OCI-LY3 (cell line): ENCODE results near the gene MAP1B.

Experiments
- H2AFZ ChIP-seq: fragments of 200-600, 300-600 bp; shearing (Covaris generic); 2 replicates; pipeline ENCODE4 v1.6.0; 2014; ENCODE audit warnings: antibody characterized with exemption, low read depth, low read length
- H3K27ac ChIP-seq: fragments of 200-600, 300-600 bp; sonication (generic); 2 replicates; pipeline ENCODE4 v1.5.1; 2014; ENCODE audit warnings: mild to moderate bottlenecking, low read length, moderate library complexity, mixed read lengths
- H3K27me3 ChIP-seq: fragments of 200-600, 300-600 bp; sonication (generic); 2 replicates; pipeline ENCODE4 v1.6.1; 2014; ENCODE audit warnings: low read depth, low read length, mixed read lengths
- H3K36me3 ChIP-seq: fragments of 200-600, 300-600 bp; sonication (generic); replicated peaks from 2 replicates; pipeline ENCODE3; 2014; ENCODE audit warnings: low read depth, low read length, mixed read lengths
- H3K4me1 ChIP-seq: fragments of 300-600, 200-600 bp; sonication (generic); 2 replicates; pipeline ENCODE4 v1.6.1; 2014; ENCODE audit warnings: low read length, mixed read lengths
- H3K4me2 ChIP-seq: fragments of 200-600, 300-600 bp; sonication (generic); 2 replicates; pipeline ENCODE4 v1.6.1; 2014; ENCODE audit warnings: low read length, mixed read lengths
- H3K4me3 ChIP-seq: fragments of 300-600, 200-600 bp; sonication (generic); 2 replicates; pipeline ENCODE4 v1.5.1; 2014; ENCODE audit warnings: antibody characterized with exemption, mild to moderate bottlenecking, low read length, moderate library complexity
- H3K79me2 ChIP-seq: fragments of 300-600, 200-600 bp; shearing (Covaris generic); 2 replicates; pipeline ENCODE4 v1.6.1; 2014; ENCODE audit warnings: mild to moderate bottlenecking, low read length, mixed read lengths
- H3K9ac ChIP-seq: fragments of 300-600, 200-600 bp; shearing (Covaris generic); 2 replicates; pipeline ENCODE4 v1.6.0; 2014; ENCODE audit warnings: mild to moderate bottlenecking, low read length, moderate library complexity
- H3K9me3 ChIP-seq: fragments of 200-600, 300-600 bp; shearing (Covaris generic); 2 replicates; pipeline ENCODE4 v1.6.1; 2014; ENCODE audit warnings: low read length, mixed read lengths; ENCODE audit not compliant: insufficient read depth
- H4K20me1 ChIP-seq: fragments of 200-600, 300-600 bp; sonication (generic); 2 replicates; pipeline ENCODE4 v1.6.1; 2016; ENCODE audit warnings: low read length, mixed read lengths; ENCODE audit not compliant: insufficient read depth
- CTCF ChIP-seq: fragments of 200-600, 300-600 bp; sonication (generic); IDR thresholded peaks from 2 replicates; pipeline ENCODE4 v1.5.1; 2014; ENCODE audit warnings: antibody characterized with exemption, low read length, low read depth
- EZH2phosphoT487 ChIP-seq: fragments of 200-600 bp; shearing (Covaris generic); IDR thresholded peaks from 2 replicates; pipeline ENCODE4 v1.6.1; 2018; ENCODE audit warnings: antibody characterized with exemption, mixed run types, low read depth

The MAP1B gene

DNA sequence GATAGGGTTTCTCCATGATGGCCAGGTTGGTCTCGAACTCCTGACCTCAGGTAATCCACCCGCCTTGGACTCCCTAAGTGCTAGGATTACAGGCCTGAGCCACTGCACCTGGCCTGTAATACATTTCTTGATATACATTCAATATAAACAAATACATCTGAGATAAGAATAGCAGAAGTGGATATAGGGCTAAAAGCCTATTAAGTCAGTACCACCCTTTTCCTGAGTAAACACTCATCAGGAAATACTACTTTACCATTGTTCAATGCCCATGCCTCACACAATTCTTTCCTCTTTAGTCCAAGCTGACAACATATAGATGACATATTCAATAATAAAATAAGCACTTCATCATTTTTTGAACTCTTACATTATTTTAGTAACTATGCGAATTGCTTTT lies 148.0 kb downstream of the MAP1B start:
- no peaks in the 10 kb centered on the region for H3K4me1 ChIP-seq
- H3K27ac ChIP-seq = no peak overlapping the region
- H3K4me3 ChIP-seq = no peak overlapping the region
- H3K4me2 ChIP-seq = no peak overlapping the region
- TF ChIP-seq CTCF (no peak), EZH2phosphoT487 (no peak)
- H4K20me1 ChIP-seq = no peaks in the 10 kb centered on the region
- H3K9ac ChIP-seq = no peak overlapping the region
- no peaks in the 10 kb centered on the region for H3K36me3 ChIP-seq
- no peaks in the 10 kb centered on the region for H3K79me2 ChIP-seq
- H3K27me3 ChIP-seq = no peaks in the 10 kb centered on the region
- H2AFZ ChIP-seq = no peak overlapping the region
- H3K9me3 ChIP-seq = no peaks in the 10 kb centered on the region

DNA sequence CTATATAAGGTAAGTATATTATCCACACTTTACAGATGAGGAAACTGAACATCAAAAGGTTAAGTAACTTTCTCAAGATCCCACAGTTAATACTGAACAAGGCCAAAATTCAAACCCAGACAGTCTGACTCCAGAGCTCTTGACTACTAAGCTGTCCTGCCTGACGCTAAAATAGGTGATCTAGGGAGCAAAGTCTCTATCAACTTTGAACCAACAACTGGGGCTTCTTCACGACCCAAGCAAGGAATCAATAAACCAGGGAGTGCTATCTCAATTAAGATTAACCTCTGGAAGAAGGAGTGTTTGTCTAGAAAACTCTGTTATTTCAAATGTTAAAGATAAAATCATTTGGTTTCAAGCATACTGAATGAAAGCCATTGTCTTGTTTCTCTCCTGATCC lies 148.4 kb downstream of the MAP1B start:
- Histone ChIP-seq H3K4me2 (no peak overlapping the region), H3K4me1 (no peaks in the 10 kb centered on the region), H2AFZ (no peak overlapping the region), H3K27me3 (no peaks in the 10 kb centered on the region), H3K79me2 (no peaks in the 10 kb centered on the region), H3K9me3 (no peaks in the 10 kb centered on the region), H3K9ac (no peak overlapping the region), H3K27ac (no peak overlapping the region), H3K4me3 (no peak overlapping the region), H3K36me3 (no peaks in the 10 kb centered on the region), H4K20me1 (no peaks in the 10 kb centered on the region)
- no peak for TF ChIP-seq EZH2phosphoT487
- TF ChIP-seq CTCF = no peak

GRCh38 chr5:72256536-72256935 lies 149.3 kb downstream of the MAP1B start:
- no peaks in the 10 kb centered on the region for H3K79me2 ChIP-seq
- no peaks in the 10 kb centered on the region for H4K20me1 ChIP-seq
- H3K9ac ChIP-seq = no peak overlapping the region
- H3K36me3 ChIP-seq = no peaks in the 10 kb centered on the region
- H3K9me3 ChIP-seq = no peaks in the 10 kb centered on the region
- H3K4me2 ChIP-seq = no peak overlapping the region
- no peaks in the 10 kb centered on the region for H3K4me1 ChIP-seq
- no peak overlapping the region for H3K4me3 ChIP-seq
- H2AFZ ChIP-seq = no peak overlapping the region
- no peaks in the 10 kb centered on the region for H3K27me3 ChIP-seq
- no peak overlapping the region for H3K27ac ChIP-seq
- TF ChIP-seq CTCF (no peak), EZH2phosphoT487 (no peak)
